GM12801 (cell line): ENCODE data around the gene TLX3.

Experiments
- TF ChIP-seq, protein P1 (sequence below): IDR thresholded peaks from one replicate; pipeline ENCODE4 v1.5.1; 2011; ENCODE audit warnings: control low read depth; ENCODE audit not compliant: insufficient read length; ENCODE audit errors: extremely low read depth

TLX3 gene

DNA sequence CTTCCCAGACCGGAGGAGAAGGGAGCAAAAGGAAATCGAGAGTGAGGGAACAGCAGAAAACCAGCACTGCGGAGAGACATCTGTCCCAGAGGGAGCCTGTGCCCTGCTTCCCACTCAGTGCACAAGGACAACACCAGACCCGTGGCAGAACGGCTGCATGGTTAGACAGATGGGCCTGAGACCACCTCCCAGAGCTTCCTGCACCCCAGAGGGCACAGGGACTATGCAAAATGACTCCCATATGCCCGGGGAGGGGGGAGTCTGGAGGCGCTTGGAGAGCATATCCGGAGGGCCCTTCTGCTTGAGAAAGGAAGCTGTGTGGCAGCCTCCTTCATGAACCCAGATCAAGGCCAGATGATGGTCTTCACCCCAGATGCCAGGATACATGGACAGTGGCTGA lies 26.6 kb downstream of the TLX3 start:
- TF ChIP-seq, protein P1, sequence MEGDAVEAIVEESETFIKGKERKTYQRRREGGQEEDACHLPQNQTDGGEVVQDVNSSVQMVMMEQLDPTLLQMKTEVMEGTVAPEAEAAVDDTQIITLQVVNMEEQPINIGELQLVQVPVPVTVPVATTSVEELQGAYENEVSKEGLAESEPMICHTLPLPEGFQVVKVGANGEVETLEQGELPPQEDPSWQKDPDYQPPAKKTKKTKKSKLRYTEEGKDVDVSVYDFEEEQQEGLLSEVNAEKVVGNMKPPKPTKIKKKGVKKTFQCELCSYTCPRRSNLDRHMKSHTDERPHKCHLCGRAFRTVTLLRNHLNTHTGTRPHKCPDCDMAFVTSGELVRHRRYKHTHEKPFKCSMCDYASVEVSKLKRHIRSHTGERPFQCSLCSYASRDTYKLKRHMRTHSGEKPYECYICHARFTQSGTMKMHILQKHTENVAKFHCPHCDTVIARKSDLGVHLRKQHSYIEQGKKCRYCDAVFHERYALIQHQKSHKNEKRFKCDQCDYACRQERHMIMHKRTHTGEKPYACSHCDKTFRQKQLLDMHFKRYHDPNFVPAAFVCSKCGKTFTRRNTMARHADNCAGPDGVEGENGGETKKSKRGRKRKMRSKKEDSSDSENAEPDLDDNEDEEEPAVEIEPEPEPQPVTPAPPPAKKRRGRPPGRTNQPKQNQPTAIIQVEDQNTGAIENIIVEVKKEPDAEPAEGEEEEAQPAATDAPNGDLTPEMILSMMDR, result no peak

DNA sequence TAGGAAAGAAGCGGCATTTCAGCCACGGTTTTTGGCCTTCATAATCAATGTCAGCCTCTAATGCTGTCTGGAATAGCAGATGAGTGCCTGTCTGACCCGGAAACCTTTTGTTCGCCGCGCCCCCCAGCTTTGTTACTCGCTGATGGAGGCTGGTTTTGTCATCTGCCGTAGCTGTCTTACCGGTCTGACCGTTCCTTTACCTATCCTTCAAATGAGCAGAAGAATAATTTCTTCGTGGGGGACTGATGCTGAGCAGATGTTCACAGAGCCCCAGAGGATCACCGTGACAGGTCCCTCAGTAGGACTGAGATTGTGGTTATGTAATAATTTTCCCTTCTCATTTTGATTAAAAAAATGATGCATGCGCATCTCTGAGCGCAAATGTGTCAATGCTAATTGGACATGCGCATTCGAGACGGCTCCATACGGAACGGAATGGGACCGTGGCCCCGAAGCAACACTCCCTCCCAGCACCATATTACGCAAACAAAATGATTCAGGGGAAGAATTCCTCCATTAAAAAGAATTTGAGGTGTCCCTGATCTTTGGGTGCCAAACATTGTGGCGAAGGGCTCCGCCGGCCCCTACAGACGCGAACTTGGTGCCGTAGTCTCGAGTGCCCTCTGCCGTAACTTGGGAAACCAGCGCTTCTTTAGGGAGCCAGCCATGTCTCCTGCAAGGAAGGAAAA lies 27.6 kb downstream of the TLX3 start:
- TF ChIP-seq, protein P1, result no peak

DNA sequence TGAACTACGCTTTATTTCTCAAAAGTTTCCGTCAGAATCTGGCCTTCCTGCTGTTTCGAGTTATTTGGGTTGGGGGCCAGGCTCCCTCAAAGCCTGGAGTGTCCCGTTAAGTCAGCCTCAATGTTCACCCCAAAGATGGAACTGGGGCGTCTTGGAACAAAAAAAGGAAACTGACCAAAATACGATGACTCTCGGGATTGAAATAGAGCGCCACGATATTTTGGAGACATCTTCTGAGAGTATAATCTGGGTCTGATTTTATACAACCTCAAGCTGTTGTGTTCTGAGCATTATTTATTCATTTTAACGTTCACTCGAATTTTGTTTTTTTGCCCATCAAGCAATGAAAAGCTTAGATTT lies 28.1 kb downstream of the TLX3 start:
- TF ChIP-seq, protein P1, result no peak

DNA sequence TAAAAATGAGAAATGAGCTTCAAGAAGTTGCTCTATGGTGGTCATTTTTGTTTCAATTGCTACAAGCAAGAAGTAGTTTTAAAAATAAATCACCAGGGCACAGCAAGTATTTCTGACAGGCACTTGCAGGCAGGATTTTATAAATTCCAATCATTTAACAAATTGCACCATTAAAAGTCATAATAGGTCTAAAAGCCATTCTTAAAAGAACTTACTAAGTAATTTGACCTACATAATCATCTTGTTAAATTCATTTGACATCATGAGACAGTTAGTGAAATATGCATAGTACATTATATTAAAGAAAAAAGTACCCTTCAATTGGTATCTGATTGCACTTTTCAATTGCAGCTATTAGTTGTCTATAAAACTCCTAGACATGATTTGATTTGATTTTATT lies 31.0 kb downstream of the TLX3 start:
- TF ChIP-seq, protein P1, result no peak

DNA sequence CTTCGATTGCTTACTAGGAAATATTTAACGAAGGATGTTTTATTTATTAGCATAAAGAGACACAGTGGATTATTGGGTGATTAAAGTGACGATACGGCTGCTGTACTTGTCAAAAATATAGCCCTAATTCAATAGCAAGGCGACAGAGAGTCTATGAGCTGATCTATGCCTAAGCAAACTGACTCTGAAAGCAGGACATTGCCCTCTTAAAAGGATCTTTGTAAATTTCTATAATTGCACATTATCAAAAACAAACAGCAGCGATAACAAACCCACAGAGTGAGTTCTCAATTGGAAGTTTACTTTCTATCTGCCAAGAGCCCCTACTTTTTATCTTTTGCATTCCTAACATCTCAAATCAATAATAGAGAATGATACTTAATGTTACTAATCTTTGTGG lies 31.4 kb downstream of the TLX3 start:
- TF ChIP-seq, protein P1, result no peak

DNA sequence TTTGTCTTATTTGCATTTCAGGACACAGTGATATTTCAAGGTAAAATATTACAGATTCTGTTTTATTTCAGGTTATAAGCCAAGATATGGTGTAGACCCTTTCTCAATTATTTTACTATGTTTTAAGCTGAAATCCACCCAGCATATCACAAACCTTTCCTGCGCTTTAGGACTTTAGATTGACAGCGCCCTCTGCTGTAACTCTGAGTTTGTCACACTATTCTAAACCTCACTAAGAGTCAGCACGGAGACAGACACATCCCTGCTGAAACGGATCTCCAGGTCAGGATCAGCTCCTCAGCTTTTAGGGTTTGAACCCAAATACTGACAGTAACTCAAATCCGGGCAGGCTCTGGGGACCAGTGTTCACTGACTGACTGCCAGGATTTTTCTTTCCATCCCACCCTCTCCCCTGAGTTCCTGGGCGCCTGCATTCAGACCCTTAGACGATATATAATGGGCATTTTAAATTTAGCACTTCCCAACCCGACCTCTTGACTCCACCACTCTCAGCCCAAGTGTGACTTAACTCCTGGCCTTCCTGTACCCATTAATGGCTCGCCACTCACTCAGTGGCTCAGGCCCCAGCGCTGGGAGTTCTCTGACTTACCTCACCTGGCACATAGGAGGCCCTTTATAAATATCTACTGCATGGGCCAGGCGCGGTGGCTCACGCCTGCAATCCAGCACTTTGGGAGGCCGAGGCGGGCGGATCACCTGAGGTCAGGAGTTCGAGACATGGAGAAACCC lies 33.5 kb downstream of the TLX3 start:
- TF ChIP-seq, protein P1, result no peak

DNA sequence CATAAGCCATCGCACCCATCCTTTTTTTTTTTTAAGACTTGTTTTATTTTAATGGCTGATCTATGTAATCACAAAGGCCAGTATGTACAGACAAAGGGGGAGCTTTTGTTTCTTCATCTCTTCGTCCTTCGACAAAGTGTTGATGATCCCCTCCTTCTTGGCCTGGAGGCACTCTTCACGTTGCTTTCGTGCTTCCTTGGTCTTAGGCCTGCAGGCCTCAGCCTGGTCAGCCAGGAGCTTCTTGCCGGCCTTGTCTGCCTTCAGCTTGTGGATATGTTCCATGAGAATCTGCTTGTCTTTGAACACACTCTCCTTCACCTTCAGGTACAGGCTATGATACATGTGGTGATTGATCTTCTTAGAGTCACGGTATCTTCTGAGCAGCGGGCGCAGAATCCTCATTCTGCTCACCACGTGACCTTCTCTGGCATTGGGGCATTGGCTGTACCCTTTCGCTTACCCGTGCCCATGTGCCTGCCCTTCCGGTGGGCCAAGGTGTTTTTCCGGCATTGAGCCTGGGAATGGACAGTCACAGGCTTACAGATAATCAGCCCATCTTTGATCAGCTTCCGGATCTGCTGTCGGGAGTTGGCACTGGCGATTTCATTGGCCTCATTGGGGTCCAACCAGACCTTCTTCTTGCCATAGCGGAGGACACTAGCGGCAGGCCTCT lies 36.0 kb downstream of the TLX3 start:
- TF ChIP-seq, protein P1, result no peak
